ENCODE measurements around the gene NR5A2.

The NR5A2 gene

DNA sequence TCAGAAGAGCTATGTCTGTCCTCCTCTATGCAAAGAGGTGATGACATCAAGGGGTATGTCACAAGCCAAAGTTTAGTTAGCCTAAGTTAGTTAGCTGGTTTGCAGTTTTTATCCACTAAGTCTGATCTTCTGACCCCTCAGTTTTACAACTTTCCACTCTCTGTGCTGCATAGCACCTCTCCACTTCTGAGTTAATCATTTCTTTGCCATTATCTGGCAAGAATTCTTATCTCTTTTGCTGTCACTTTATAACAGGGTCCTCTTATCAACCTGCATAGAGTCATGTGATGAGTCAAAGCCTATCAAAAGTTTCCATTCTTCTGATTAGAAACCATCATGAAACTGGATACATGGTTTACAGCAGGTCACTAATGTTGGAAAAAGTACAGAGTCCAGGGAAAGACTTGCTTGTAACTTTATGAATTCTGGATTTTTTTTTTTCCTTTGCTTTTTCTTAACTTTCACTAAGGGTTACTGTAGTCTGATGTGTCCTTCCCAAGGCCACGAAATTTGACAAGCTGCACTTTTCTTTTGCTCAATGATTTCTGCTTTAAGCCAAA lies at the start of gene NR5A2:
Gene NR5A2, plus strand, starts transcription at position 447 of the 560 bp plus-strand sequence. CDS start 138 bp downstream, outside the sequence.
- no peak for DNase-seq (ENCODE audit: low read depth)

DNA sequence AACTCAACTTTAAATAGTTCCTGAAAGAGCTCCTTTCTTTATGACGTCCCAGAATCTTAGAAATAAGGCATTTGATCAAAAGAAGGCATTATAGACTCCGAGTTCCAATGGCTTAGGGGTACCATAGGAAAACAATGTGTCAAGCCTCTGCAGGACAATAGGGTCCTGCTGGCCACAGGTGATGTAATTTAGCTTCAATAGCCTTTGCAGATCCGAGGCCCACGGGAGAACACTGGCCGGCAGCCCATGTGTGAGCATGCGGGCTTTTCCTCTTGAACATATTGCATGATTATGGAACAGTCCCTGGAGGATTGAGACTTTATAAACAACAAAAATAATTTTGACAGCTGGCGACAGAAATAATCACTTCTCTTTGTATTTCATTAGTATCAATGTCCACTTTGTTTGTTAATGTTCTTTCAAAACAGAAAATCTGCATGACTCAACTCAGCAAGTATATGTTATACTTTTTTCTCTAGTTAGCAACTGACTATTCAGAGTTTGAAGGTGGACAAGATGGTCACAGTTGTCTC lies 49.0 kb upstream of the NR5A2 start:
- DNase-seq (ENCODE audit: low read depth), result no peak

DNA sequence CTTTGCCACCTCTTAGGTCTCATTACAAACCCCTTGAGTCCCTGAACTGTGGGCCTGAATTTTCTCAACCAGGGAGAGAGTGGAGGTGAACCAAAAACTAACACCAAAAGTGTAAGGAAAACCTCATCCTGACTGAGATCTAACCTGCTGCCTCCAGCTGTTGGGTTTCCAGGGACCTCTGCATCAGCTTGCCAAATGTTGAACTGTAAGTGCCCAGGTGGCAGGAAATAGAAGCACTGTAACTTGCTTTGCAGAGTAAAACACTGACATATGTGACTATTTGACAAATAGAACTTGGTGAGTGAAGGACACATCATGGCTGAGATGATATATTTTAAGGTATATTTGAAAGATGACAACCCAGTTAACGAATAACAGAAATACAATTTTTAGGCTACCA lies 48.4 kb upstream of the NR5A2 start:
- no peak for DNase-seq (ENCODE audit: low read depth)

DNA sequence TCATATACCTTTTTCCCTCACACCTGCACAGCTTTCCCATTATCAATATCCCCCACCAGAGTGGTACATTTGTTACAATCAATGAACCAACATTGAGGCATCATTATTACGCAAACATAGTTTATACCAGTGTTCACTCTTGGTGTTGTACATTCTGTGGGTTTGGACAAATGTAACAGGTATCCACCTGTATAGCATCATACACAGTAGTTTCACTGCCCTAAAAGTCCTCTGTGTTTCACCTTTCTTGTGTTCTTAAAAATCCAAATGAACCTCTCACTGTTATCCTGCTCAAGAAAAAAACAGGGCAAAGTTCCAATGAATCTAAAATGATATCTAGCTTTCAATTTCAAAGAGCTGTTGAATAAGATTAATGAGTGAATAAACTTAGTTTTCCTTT lies 45.9 kb upstream of the NR5A2 start:
- no peak for DNase-seq (ENCODE audit: low read depth)

DNA sequence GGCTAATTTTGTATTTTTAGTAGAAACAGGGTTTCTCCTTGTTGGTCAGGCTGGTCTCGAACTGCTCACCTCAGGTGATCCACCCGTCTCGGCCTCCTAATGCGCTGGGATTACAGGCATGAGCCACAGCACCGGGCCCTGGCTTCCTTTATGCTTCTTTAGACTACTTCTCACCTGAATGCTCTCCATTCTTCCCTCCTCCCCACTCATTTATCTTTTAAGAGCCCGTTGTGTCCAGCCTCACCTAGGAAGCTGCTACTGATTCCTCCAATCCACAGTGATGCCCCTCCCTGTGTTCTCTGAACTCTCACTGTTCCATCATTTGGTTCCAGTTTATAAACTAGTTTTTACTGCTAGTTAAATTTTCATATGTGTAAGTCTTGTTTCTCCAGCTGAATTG lies 44.9 kb upstream of the NR5A2 start:
- DNase-seq (ENCODE audit: low read depth), result no peak

DNA sequence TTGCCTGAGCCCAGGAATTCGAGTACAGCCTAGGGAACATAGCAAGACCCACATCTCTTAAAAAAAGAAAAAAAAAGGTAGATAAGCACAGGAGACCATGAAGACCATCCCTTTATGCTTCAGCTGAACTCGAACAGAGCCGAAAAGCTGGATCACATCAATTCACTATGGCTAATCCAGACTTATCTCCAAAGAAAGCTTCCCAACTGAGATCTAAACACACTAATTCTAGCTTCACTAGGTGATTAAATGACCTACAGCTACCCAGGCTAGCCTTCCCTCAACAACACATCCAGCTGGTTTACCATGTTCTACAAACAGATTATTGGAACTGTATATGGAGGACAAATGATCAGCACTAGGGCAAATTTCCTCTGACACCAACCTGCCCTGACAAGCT lies 44.0 kb upstream of the NR5A2 start:
- DNase-seq (ENCODE audit: low read depth), result no peak

DNA sequence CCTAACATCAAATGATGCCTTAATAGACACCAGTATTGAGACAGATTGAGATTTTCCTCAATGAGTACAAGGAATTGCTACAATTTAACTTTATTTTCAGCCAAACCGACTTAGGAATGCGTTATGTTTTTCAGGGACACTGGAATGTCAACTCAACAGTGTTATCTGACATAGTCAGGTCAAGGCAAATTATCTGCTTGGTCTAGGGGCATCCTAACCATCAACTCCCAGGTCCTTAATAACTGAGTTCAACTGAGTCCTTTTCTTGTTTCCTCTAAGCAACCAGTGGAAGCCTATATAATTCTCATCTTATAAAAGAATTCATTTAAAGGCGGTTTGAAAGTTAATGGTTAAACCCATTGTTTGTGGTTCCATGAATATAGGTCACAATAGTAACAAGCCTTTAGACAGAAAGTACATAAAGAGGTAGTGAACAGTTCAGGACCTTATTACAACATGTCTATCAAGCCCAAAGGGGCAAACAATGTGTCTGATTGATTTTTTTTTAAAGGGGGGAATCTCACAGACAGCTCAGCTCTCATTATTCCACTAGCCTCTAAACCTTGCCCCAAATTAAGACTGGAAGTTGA lies 32.3 kb upstream of the NR5A2 start:
- DNase-seq (ENCODE audit: low read depth), result no peak

DNA sequence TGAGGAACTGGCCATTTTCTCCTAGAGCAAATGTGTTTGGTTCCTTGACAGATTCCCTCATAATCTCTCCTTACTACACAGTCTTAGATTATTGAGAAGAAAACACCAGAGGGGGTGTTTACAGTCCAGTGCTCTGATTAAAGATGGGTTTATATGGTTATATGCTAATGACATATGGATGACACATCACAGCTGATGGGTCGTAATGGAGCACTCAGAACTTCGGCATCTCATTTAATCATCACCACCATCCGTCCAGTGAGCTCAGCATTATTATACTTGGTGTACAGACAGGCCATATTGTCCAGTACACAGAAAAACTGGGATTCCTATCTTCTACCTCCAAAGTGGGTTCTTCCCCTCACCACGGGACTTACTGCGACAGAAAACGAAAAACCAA lies 22.3 kb upstream of the NR5A2 start:
- no peak for DNase-seq (ENCODE audit: low read depth)

DNA sequence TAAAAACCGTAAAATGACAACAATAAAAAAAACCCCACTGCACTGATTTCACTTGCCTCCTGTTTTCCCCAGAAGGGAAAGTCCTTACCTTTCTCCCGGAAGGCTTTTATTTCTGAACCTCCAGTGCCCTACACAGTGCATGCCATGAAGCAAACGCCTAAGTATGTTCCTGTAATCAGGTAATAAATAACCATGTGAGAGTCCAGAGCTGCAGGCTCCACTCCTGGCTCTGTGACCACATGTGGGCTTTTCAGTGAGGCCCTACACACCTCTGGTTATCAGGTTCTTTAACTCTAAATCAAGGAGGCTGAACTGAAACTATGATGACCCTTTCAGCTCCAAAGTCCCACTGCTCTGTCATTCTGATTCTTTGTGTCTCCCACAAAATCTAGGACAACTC lies 20.8 kb upstream of the NR5A2 start:
- no peak for DNase-seq (ENCODE audit: low read depth)

DNA sequence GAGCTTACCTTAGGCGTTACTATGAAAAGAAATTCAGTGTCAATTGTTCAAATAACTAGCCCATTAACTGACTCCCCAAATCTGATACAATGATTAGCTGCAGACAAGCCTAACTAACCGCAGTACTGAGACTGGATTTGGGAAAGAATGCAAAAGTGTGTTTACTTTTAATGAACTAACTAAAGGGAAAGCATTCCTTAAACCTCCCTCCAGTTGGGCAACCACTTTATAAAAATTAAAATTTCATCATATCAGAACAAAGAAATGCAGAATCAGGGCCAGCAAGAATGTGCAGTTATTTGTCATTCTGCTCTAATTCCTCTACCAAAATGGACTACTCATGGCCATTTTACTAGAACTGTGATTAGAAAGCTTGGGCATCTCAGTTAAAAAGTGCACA lies 11.7 kb upstream of the NR5A2 start:
- no peak for DNase-seq (ENCODE audit: low read depth)

DNA sequence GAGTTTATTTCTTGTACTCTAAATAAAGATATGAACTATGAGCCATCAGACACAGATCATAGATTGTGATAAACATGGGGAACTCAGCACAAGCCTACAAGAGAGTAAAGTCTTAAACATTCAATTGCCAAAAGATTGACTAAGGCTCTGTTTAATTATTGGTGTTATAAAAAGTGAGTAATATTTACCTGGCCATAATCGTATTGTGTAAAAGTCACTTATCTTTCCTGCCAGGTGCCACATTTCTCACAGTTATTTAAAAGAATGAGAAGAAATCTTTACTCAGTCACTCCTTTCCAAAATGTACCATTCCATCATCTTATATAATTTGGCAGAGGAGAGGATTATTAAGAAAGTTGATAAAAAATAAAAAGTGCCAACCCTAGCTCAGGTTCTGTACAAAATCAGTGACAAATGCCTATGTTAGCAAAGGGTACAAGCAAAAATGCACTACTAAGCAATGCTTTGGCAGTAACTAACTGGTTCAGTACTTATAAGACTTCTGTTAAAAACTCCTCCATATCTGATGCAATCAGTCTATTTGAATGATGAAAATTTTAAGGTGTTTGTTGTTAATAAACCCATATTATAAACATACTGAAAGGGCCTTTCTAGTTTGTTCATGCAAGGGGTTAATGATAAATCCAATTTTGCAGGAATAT lies 5.8 kb upstream of the NR5A2 start:
- DNase-seq (ENCODE audit: low read depth), result no peak

DNA sequence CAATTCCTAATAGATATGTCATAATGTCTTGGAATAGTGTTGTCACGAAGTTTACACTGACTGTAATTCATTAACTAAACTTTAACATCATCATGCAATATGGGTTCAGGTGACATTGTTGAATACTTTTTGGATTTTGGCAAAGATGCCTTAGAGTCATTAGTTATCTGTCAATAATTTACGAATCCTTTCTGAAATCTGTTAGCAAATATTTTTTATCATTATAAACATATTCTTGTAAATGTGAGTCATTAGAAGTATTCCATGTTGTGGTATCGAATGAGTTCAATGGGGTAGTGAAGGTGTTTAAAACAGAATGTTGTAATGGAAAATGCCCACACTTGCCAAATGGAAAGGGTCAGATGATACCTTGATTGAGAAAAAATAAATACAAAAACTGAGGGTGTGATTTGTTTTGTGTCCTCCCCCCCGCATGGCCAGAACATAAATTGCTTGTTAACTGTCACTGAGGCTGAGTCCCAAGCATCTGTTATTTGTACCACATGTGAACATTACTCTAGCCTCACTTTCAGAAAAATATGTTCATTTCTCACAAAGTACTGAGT lies 5.2 kb upstream of the NR5A2 start:
- no peak for DNase-seq (ENCODE audit: low read depth)

DNA sequence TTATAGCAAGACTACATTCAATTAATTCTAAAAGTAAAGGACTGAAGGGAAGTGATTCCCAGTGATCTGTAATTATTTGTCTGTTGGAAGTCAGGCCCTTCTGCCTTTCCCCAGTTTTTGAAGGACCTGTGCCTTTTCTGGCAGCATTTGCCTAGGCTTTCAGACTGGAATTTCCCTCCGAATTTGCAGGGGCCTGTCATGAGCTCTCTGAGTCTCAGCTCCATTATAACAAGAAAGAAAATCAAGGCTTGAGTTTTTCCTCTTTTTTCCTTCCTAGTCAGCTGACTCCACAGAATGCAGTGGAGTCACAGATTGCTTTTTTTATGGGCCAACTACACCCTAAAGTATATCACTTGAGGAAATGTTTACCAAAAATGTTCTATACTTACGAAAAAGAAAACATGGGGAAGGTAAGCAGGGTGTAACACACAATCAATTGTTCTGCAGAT lies 1.1 kb downstream of the NR5A2 start:
- DNase-seq (ENCODE audit: low read depth), result no peak

DNA sequence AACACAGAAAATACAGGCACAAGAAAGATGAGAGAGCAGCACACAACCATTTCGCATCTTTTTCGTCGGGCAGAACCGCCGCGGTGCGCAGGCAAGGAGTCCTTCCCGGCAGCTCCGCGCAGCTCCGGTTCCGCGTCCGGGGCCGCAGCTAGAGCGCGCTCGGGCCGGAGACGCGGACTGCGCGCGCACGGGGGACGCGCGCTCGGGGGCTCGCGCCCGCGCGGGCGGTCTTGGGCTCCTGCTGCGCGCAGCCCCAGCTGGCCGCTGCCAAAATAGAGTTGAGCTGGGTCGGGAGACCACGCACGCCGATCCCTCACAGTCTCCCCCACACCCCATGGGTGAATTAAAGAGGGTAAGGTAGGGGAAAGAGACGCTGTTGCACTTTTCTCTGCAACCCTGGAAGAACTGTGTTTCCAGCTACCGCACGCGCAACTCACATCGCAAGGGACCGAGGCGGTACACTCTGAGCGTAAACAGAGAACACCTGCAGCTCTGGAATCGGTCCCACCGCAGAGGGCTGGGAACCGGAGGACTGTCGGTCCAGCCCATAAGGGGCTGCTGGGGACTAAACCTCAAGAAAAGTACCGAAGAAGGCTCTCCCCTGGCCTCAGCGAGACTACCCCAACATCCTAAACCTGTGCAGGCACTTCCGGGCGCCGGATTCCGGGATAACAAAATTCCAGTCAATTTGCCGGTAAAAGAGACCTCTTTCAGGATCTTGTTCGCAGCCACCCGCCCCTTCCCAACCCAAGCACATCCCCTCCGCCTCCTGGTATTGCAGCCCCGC lies 1.7 kb downstream of the NR5A2 start:
- DNase-seq (ENCODE audit: low read depth), result no peak

DNA sequence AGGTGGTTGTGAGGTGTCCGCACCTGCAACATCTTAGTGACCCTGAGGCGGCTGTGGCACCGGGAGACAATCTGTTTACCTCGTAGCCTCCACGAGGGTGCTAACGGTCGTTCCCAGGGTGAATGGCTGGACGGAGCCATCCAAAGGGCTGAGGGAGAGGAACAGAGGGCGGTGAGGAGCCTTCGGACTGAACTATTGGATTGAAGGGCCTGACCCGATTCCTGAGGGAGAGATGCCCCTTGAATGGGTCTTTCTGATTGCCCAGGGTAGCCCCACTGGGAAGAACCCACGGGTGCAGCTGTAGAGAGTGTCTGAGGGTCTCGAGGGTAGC lies 2.3 kb downstream of the NR5A2 start:
- DNase-seq (ENCODE audit: low read depth), result no peak

DNA sequence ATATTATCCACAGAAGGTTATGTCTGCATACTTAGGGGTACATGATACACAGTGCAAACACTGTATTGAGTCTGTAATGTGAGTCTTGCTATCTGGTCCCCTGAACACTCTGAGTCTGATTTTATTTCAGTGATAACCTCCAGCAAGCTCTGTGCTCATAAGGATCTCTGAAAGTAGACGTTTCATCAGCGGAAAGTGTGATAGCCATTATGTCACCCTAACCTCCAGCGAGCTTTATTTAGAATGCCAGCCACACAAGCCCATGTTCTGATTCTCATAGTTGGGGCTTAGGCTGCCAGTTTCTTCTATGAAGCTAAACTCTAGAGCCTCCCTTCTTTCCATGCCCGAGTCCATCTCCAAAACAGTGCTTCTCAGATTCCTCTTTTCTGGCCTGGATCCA lies 3.3 kb downstream of the NR5A2 start:
- DNase-seq (ENCODE audit: low read depth), result no peak

DNA sequence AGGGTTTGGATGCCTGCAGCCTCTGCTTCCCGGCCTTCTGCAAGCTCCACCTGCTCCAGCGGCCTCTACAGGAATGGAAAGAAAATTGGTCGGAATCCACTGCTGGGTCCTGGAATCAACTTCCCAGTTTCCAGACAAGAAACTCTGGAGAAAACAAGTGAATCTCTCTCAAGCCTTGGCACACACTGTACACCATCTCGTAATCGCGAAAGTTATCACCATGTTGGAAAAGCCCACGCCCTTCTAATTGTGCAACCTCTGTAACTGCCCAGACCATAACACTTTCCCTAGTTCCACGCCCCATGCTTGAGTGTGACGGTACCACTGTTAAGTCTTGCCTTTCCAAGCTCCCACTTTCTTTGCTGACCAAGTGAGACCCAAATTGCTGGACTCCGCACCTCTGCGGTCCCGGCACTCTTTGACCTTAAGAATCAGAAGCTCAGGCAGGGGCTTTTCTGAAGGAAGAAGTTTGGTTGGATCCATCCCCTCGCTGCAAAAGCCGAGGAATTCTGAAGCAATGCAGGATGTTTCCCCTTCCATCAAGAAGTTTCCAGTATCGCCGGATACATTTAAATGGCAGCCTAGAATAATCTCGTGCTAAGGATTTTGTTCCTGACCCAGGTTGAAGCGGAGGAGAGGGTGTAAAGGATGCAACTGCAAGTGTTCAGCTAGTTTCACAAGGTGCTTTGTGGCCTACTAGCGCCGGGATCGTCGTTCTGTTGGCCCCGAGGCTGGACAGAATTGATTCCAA lies 6.2 kb downstream of the NR5A2 start:
- DNase-seq (ENCODE audit: low read depth), result no peak

DNA sequence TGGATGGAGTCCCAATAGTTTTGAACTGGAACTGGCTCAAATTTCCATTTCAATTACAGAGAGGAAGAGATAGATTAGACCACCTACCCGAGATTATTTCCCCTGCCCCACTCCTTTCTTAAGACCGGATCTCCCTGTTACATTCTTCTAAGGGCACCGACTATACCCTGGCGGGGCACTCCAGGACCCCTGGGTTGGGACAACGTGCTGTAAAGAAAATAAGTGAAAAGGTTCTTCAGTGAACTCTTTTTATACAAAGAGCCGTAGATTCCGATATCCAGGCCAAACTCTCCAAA lies 6.7 kb downstream of the NR5A2 start:
- no peak for DNase-seq (ENCODE audit: low read depth)

DNA sequence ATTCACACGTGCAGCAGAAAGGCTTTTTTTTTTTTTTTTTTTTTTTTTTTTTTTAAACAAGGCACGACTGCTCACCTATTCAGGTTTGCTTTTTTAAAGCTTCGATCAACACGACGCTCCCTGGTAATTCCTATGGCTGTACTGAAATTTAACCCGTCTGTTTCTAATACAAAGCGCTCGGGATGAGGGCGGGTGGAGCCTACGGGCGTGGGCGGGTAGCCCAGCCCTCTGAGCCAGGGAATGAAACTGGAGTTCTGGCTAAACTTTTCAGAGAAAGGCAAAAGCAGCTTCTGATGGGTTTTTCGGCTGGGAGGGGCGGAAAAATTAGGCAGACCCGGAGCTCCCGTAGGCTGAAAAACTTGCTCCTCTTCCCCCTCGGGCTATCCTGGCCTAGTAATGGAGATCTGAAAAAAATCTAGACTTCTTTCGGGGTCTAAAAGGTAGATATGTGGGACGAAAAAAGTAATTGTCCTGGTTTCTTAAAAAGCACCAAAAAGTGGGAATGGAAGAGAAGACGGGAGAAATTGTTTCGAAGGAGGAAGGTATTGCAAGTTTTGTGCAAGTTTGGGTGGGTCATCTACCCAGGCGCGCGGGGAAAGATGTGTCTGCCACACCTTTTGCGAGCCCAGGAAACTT lies 7.4 kb downstream of the NR5A2 start:
- DNase-seq (ENCODE audit: low read depth), result no peak

DNA sequence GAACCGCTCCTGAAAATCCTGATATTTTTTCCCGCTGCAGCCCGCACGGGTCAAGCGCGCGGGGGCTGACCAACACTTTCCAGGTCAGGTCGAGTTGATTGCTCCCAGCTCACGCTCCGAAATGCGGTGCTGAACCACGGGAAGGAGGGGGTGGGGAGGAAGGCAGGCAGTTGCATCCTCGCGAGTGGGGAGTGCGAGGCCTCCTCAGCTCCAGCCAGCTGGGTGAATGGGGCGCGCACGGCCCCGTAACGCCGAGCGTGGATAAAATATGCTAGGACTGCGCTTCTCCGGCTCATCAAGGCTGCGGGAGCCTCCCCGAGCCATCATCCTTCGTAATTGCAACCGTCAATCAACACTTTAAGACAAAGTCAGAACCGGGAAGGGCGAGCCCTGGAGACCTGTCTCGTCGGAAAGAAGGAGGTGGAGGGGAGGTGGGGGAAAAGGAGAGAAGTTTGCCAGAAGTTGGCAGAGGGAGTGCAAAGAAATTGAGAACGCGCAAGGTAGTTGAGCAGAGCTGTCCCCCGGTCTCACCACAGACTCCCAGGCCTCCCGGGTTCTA lies 8.0 kb downstream of the NR5A2 start:
- no peak for DNase-seq (ENCODE audit: low read depth)

DNA sequence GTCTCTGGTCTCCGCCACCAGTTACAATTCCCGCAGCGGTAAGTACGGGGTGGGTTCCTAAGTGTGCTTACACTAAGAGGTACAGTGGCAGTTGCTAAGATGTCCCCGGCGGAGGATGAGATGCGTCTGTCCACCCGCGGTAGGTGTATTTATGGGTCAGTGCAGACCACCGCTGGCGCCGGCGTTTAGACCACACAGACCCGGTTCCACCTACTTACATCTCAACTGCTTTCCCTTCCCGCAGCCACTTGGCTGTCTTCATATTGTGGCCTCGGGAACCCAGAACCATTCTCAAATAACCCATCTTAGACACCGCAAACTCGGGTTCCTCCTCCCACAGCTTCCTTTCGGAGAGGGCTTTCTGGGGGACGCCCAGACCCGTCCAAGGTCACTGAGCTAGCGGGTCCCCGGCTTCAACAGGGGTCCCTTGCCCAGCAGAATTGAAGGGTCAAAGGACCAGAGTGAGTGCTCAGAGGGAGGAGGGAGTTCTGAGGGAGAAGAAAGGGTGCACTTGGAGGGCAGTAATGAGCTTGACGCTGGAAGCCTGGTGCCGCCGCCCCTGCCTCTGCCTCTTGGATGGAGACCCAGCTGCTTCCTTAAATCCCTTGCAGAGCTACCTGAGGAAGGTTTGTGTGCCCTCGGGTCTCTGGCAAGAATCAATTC lies 8.6 kb downstream of the NR5A2 start:
- no peak for DNase-seq (ENCODE audit: low read depth)

All from stimulated activated CD8-positive, alpha-beta memory T cell treated with anti-CD3 and anti-CD28 coated beads, Interleukin-7, amount 100 ng/mL, for 24 hours (primary cell).